SK-N-SH treated with all-trans-retinoic acid at 6 μM for 48 hours (cell line): ENCODE results near the gene SRRD.

Experiments used
- ATAC-seq: fragments of 200-7000 bp; cut with Tn5 transposase; 3 replicates; pipeline ENCODE4 v1.9.1; 2020; ENCODE audit warnings: mild to moderate bottlenecking, moderate library complexity
- ARNTL ChIP-seq: fragments of 450-650 bp; formaldehyde crosslinking; IDR thresholded peaks from 2 replicates; pipeline ENCODE4 v1.5.0; 2020; ENCODE audit warnings: low read depth, mild to moderate bottlenecking, moderate library complexity, borderline replicate concordance
- BACH2 ChIP-seq: fragments of 250-450 bp; sonication (Bioruptor Pico); IDR thresholded peaks from 2 replicates; pipeline ENCODE4 v1.9.0; 2021; ENCODE audit warnings: mild to moderate bottlenecking, borderline replicate concordance
- CREB5 ChIP-seq: fragments of 250-450 bp; sonication (Bioruptor Pico); IDR thresholded peaks from 2 replicates; pipeline ENCODE4 v1.5.1; 2020; ENCODE audit warnings: low read depth, mild to moderate bottlenecking, moderate library complexity
- CSDC2 ChIP-seq: fragments of 250-450 bp; sonication (Bioruptor Pico); IDR thresholded peaks from 2 replicates; pipeline ENCODE4 v1.5.0; 2020; ENCODE audit warnings: mild to moderate bottlenecking, moderate library complexity
- ESRRG ChIP-seq: fragments of 250-450 bp; sonication (Bioruptor Pico); IDR thresholded peaks from 2 replicates; pipeline ENCODE4 v1.6.1; 2021; ENCODE audit warnings: mild to moderate bottlenecking
- GLIS3 ChIP-seq: fragments of 250-450 bp; sonication (Bioruptor Pico); IDR thresholded peaks from 2 replicates; pipeline ENCODE4 v1.5.0; 2020; ENCODE audit warnings: mild to moderate bottlenecking, moderate library complexity
- ISL1 ChIP-seq: fragments of 250-450 bp; sonication (Bioruptor Pico); IDR thresholded peaks from 2 replicates; pipeline ENCODE4 v2.1.2; 2022; ENCODE audit warnings: mild to moderate bottlenecking, moderate library complexity
- PATZ1 ChIP-seq: fragments of 250-450 bp; sonication (Bioruptor Pico); IDR thresholded peaks from 2 replicates; pipeline ENCODE4 v1.8.0; 2020; ENCODE audit warnings: mild to moderate bottlenecking, moderate library complexity, borderline replicate concordance
- PPARA ChIP-seq: fragments of 250-450 bp; sonication (Bioruptor Pico); IDR thresholded peaks from 2 replicates; pipeline ENCODE4 v1.5.0; 2020; ENCODE audit warnings: mild to moderate bottlenecking, borderline replicate concordance
- RARB ChIP-seq: fragments of 250-450 bp; sonication (Bioruptor Pico); IDR thresholded peaks from 2 replicates; pipeline ENCODE4 v1.8.0; 2021; ENCODE audit warnings: mild to moderate bottlenecking, moderate library complexity
- SNAI2 ChIP-seq: fragments of 250-450 bp; sonication (Bioruptor Pico); IDR thresholded peaks from 2 replicates; pipeline ENCODE4 v1.5.0; 2020; ENCODE audit warnings: mild to moderate bottlenecking, moderate library complexity
- TCF4 ChIP-seq: fragments of 250-450 bp; sonication (Bioruptor Pico); IDR thresholded peaks from 2 replicates; pipeline ENCODE4 v1.8.0; 2021; ENCODE audit warnings: mild to moderate bottlenecking, moderate library complexity, borderline replicate concordance
- TOX ChIP-seq: fragments of 250-450 bp; sonication (Bioruptor Pico); IDR thresholded peaks from 2 replicates; pipeline ENCODE4 v1.8.0; 2021; ENCODE audit warnings: mild to moderate bottlenecking, moderate library complexity, borderline replicate concordance
- TSHZ2 ChIP-seq: fragments of 250-450 bp; sonication (Bioruptor Pico); IDR thresholded peaks from 2 replicates; pipeline ENCODE4 v1.5.0; 2020; ENCODE audit warnings: mild to moderate bottlenecking, moderate library complexity
- ZC3H10 ChIP-seq: fragments of 250-450 bp; sonication (Bioruptor Pico); IDR thresholded peaks from 2 replicates; pipeline ENCODE4 v1.5.1; 2021; ENCODE audit warnings: mild to moderate bottlenecking, moderate library complexity
- ZFP3 ChIP-seq: fragments of 250-450 bp; sonication (Bioruptor Pico); IDR thresholded peaks from 2 replicates; pipeline ENCODE4 v1.5.0; 2020; ENCODE audit warnings: mild to moderate bottlenecking, moderate library complexity
- ZFP30 ChIP-seq: fragments of 450-650 bp; formaldehyde crosslinking; IDR thresholded peaks from 2 replicates; pipeline ENCODE4 v1.5.0; 2022; ENCODE audit warnings: mild to moderate bottlenecking, moderate library complexity
- ZNF565 ChIP-seq: fragments of 450-650 bp; formaldehyde crosslinking; conservative IDR thresholded peaks from 2 replicates; pipeline ENCODE4 v1.5.0; 2020; ENCODE audit warnings: low read depth, mild to moderate bottlenecking, moderate library complexity
- ZNF8 ChIP-seq: fragments of 450-650 bp; formaldehyde crosslinking; IDR thresholded peaks from 2 replicates; pipeline ENCODE4 v1.5.0; 2020; ENCODE audit warnings: mild to moderate bottlenecking, moderate library complexity

Gene SRRD

GRCh38 chr22:26540119-26540518 lies 56.4 kb downstream of the SRRD start:
- no peak for ATAC-seq
- no peak for TF ChIP-seq ZNF565 (CRISPR knock-in tag)
- no peak for TF ChIP-seq CSDC2 (CRISPR knock-in tag)
- no peak for TF ChIP-seq PPARA (CRISPR knock-in tag)
- no peak for TF ChIP-seq ESRRG (CRISPR knock-in tag)
- TF ChIP-seq ZC3H10 (CRISPR knock-in tag): no peak
- no peak for TF ChIP-seq ZFP30 (CRISPR knock-in tag)
- no peak for TF ChIP-seq RARB
- TF ChIP-seq GLIS3: no peak
- TF ChIP-seq TOX (CRISPR knock-in tag): no peak
- TF ChIP-seq BACH2 (CRISPR knock-in tag): no peak
- no peak for TF ChIP-seq SNAI2
- no peak for TF ChIP-seq TSHZ2 (CRISPR knock-in tag)
- no peak for TF ChIP-seq ISL1 (CRISPR knock-in tag)
- TF ChIP-seq, all 23 proteins: peak for 0

- ATAC-seq: no peak
- no peak for TF ChIP-seq ISL1 (CRISPR knock-in tag)
- no peak for TF ChIP-seq TCF4 (CRISPR knock-in tag)
- no peak for TF ChIP-seq ZFP30 (CRISPR knock-in tag)
Observed at GRCh38 chr22:26541167-26541819, 57.6 kb downstream of the SRRD start.

- no peak for TF ChIP-seq CSDC2 (CRISPR knock-in tag)
- TF ChIP-seq ISL1 (CRISPR knock-in tag): no peak
- TF ChIP-seq CREB5 (CRISPR knock-in tag): no peak
- TF ChIP-seq ZNF565 (CRISPR knock-in tag): no peak
- TF ChIP-seq GLIS3: no peak
- no peak for TF ChIP-seq ZNF8 (CRISPR knock-in tag)
- no peak for TF ChIP-seq TOX (CRISPR knock-in tag)
- no peak for TF ChIP-seq ARNTL (CRISPR knock-in tag)
- no peak for TF ChIP-seq TCF4 (CRISPR knock-in tag)
- TF ChIP-seq TSHZ2 (CRISPR knock-in tag): no peak
- no peak for TF ChIP-seq PATZ1 (CRISPR knock-in tag)
- TF ChIP-seq ZFP3 (CRISPR knock-in tag): no peak
- no peak for TF ChIP-seq ZFP30 (CRISPR knock-in tag)
Observed at GRCh38 chr22:26542831-26543230, 59.2 kb downstream of the SRRD start.

More at GRCh38 chr22:26542831-26543230, 59.2 kb downstream of the SRRD start:
- no peak for ATAC-seq
